HUES64 (cell line): ENCODE measurements around the gene CHAC2.

Experiments used
- H3K27ac ChIP-seq: 2 replicates; pipeline ENCODE4 v1.7.0; 2013; ENCODE audit warnings: low read depth, low read length, inconsistent platforms
- H3K27me3 ChIP-seq: 2 replicates; pipeline ENCODE4 v1.6.1; 2013; ENCODE audit warnings: mild to moderate bottlenecking, low read length; ENCODE audit not compliant: insufficient read depth
- H3K36me3 ChIP-seq: 2 replicates; pipeline ENCODE4 v1.6.1; 2013; ENCODE audit warnings: mild to moderate bottlenecking, low read length; ENCODE audit not compliant: insufficient read depth
- H3K4me1 ChIP-seq: 2 replicates; pipeline ENCODE4 v1.6.1; 2013; ENCODE audit warnings: mild to moderate bottlenecking, low read length, moderate library complexity; ENCODE audit not compliant: insufficient read depth
- H3K4me3 ChIP-seq: 2 replicates; pipeline ENCODE4 v1.5.1; 2013; ENCODE audit warnings: mild to moderate bottlenecking, low read length, moderate library complexity
- H3K9ac ChIP-seq: 2 replicates; pipeline ENCODE4 v1.6.1; 2013; ENCODE audit warnings: mild to moderate bottlenecking, low read depth, low read length
- H3K9me3 ChIP-seq: 2 replicates; pipeline ENCODE4 v1.6.1; 2013; ENCODE audit warnings: low read depth, low read length; ENCODE audit not compliant: insufficient read depth
- WGBS: fragments of 150-250, 120-280 bp; methylation state at CpG from one replicate; pipeline ENCODE4 v1.1.7; 2013; ENCODE audit warnings: missing lambda C conversion rate; 5-methylcytosine and 5-hydroxymethylcytosine counted together

CHAC2 gene

GRCh38 chr2:53777134-53777533 lies 9.5 kb downstream of the CHAC2 start:
- H3K4me3 ChIP-seq: no peak overlapping the region
- peaks cover 65% of the 10 kb centered on the region for H3K36me3 ChIP-seq
- H3K9ac ChIP-seq: no peak overlapping the region
- 88% methylated on average over 1 of the region's 1 CpG for WGBS
- H3K4me1 ChIP-seq: peaks cover under 1% of the 10 kb centered on the region; the same call in 1 of the 2 replicates
- no peaks in the 10 kb centered on the region for H3K27me3 ChIP-seq
- no peak overlapping the region for H3K27ac ChIP-seq
- H3K9me3 ChIP-seq: no peaks in the 10 kb centered on the region

- no peak overlapping the region for H3K9ac ChIP-seq
- H3K4me3 ChIP-seq: no peak overlapping the region
- H3K4me1 ChIP-seq: peaks cover 14% of the 10 kb centered on the region; the same call in 1 of the 2 replicates
- no peak overlapping the region for H3K27ac ChIP-seq
- no peaks in the 10 kb centered on the region for H3K9me3 ChIP-seq
- WGBS: 91% methylated on average over 4 of the region's 5 CpGs
- peaks cover 61% of the 10 kb centered on the region for H3K36me3 ChIP-seq
- no peaks in the 10 kb centered on the region for H3K27me3 ChIP-seq
Observed at GRCh38 chr2:53778536-53779162, 11.0 kb downstream of the CHAC2 start.

GRCh38 chr2:53780056-53780455 lies 12.5 kb downstream of the CHAC2 start:
- Histone ChIP-seq H3K27me3 (no peaks in the 10 kb centered on the region), H3K9ac (no peak overlapping the region), H3K4me3 (no peak overlapping the region), H3K36me3 (peaks cover 48% of the 10 kb centered on the region), H3K4me1 (peaks cover 25% of the 10 kb centered on the region), H3K9me3 (no peaks in the 10 kb centered on the region), H3K27ac (no peak overlapping the region)
- 93% methylated on average over 3 of the region's 4 CpGs for WGBS

GRCh38 chr2:53782676-53783075 lies 15.1 kb downstream of the CHAC2 start:
- no peak overlapping the region for H3K27ac ChIP-seq
- no peak overlapping the region for H3K4me3 ChIP-seq
- H3K4me1 ChIP-seq: peaks cover 31% of the 10 kb centered on the region
- H3K9ac ChIP-seq: no peak overlapping the region
- H3K9me3 ChIP-seq: no peaks in the 10 kb centered on the region
- H3K36me3 ChIP-seq: peaks cover 36% of the 10 kb centered on the region
- no peaks in the 10 kb centered on the region for H3K27me3 ChIP-seq
- 80% methylated on average over 8 of the region's 8 CpGs for WGBS

- Histone ChIP-seq H3K9me3 (no peaks in the 10 kb centered on the region), H3K4me3 (0 out of 2 replicates have a peak overlapping the region, but pooled peaks have one; percentile 31), H3K36me3 (peaks cover 26% of the 10 kb centered on the region), H3K9ac (no peak overlapping the region), H3K4me1 (peaks cover 31% of the 10 kb centered on the region), H3K27ac (no peak overlapping the region), H3K27me3 (no peaks in the 10 kb centered on the region)
Observed at GRCh38 chr2:53784436-53784835, 16.8 kb downstream of the CHAC2 start.

- peak overlapping the region; percentile 94; the same call in 1 of the 2 replicates for H3K9ac ChIP-seq
- WGBS: 86% methylated on average over 11 of the region's 11 CpGs
- H3K4me1 ChIP-seq: peaks cover 31% of the 10 kb centered on the region
Observed at GRCh38 chr2:53785366-53785765, 17.8 kb downstream of the CHAC2 start.

DNA sequence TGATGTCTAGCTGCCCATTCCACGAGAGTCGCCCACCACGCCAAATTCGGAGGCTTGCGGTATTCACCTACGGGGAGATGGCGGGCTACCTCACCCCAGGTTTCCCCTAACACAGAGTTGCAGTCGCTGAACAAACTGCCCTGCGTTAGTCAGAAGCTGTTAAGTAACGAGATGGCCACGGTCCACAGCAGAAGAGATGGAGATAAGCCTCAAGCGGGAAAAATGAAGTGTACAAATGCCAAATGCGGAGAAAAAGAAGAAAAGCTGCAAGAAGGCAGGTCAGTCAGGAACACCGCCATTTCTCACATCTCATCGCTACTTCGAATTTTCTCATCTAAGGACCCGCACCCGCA lies 18.7 kb downstream of the CHAC2 start:
- H3K27me3 ChIP-seq: no peaks in the 10 kb centered on the region
- H3K4me3 ChIP-seq: peak overlapping the region; percentile 75
- H3K36me3 ChIP-seq: peaks cover 10% of the 10 kb centered on the region
- WGBS: 0% methylated on average over 18 of the region's 18 CpGs
- H3K9ac ChIP-seq: peak overlapping the region; percentile 94
- peaks cover 31% of the 10 kb centered on the region for H3K4me1 ChIP-seq
- H3K27ac ChIP-seq: peak overlapping the region; percentile 91
- no peaks in the 10 kb centered on the region for H3K9me3 ChIP-seq

More at GRCh38 chr2:53785366-53785765, 17.8 kb downstream of the CHAC2 start:
- H3K27ac ChIP-seq: no peak overlapping the region
- H3K27me3 ChIP-seq: no peaks in the 10 kb centered on the region
- H3K4me3 ChIP-seq: peak overlapping the region; percentile 75
- H3K9me3 ChIP-seq: no peaks in the 10 kb centered on the region
- peaks cover 20% of the 10 kb centered on the region for H3K36me3 ChIP-seq

DNA sequence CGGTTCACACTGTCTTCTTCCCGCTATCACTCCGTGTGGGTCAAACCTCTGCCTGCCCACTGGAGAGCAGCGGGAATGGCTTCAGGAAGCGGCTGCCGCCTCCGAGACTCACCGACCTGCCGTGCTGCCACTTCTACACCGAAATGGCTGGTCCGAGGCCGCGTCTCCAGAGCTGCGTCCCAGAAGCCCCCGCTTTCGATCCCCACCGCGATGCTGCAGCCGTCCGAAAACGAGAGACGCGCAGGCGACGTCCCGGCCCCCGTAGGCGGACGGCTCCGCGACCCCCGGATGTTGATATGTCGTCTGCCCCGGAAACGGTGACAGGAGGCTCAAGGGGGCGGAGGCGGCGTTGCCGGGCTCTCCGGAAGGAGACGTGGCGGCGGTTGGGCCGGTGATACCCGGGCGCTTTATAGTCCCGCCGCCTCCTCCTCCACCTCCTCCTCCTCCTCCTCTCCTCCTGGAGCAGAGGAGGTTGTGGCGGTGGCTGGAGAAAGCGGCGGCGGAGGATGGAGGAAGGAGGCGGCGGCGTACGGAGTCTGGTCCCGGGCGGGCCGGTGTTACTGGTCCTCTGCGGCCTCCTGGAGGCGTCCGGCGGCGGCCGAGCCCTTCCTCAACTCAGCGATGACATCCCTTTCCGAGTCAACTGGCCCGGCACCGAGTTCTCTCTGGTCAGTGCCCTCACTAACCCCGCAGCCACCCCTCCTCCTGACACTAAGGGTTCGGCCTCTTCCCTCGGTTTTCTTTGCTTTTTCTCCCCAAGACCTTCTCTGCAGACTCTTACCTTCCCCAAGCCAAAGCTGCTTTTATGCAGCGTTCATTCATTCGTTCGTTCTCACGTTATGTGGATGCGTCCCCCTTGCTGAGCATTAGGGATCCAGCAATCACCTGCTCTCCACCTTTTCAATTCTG lies 19.4 kb downstream of the CHAC2 start, which contains the start of the genes ASB3 and ERLEC1:
Gene ASB3 (minus strand): TSS at position 249 of the 909 bp plus-strand sequence. CDS start 21,381 bp downstream, outside the sequence.
Gene ERLEC1 (plus strand): TSS at position 340 of the 909 bp plus-strand sequence. CDS start 167 bp downstream, at position 507.
- Histone ChIP-seq H3K4me3 (peak within 1 kb of the TSS; percentile 75), H3K4me1 (peaks cover 31% of the 10 kb centered on the region), H3K9ac (peak within 1 kb of the TSS; percentile 94), H3K27ac (peak within 1 kb of the TSS; percentile 91), H3K27me3 (no peaks in the 10 kb centered on the region), H3K9me3 (no peaks in the 10 kb centered on the region), H3K36me3 (peaks cover 5% of the 10 kb centered on the region; the same call in 1 of the 2 replicates)
- WGBS: under 1% methylated on average over 73 of the region's 77 CpGs

GRCh38 chr2:53787614-53788289 lies 20.1 kb downstream of the CHAC2 start:
- peak overlapping the region; percentile 94 for H3K9ac ChIP-seq
- 10% methylated on average over 16 of the region's 17 CpGs for WGBS
- H3K27ac ChIP-seq: no peak overlapping the region
- no peaks in the 10 kb centered on the region for H3K9me3 ChIP-seq
- no peaks in the 10 kb centered on the region for H3K27me3 ChIP-seq
- H3K36me3 ChIP-seq: no peaks in the 10 kb centered on the region
- peak overlapping the region; percentile 75 for H3K4me3 ChIP-seq
- H3K4me1 ChIP-seq: peaks cover 24% of the 10 kb centered on the region

DNA sequence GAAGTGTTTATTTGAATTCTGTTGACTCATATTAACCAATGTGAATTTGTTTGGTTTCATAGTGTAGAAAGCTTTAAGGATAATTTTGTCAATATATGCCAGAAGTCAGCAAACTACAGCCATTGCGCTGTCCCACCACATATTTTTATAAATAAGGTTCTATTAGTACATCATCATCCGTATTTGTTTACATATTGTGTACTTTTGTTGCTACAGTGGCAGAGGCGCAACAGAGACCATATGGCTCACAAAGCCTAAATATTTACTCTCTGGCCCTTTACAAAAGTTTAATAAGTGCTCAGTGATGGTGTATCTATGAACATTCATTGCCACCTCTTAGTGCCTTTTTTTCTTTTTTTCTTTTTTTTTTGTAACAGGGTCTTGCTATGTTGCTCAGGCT lies 25.7 kb downstream of the CHAC2 start:
- no peak overlapping the region for H3K27ac ChIP-seq
- no peaks in the 10 kb centered on the region for H3K9me3 ChIP-seq
- no peak overlapping the region for H3K4me3 ChIP-seq
- H3K27me3 ChIP-seq: no peaks in the 10 kb centered on the region
- H3K36me3 ChIP-seq: peaks cover 36% of the 10 kb centered on the region
- no peak overlapping the region for H3K9ac ChIP-seq
- 100% methylated on average over 2 of the region's 3 CpGs for WGBS
- no peaks in the 10 kb centered on the region for H3K4me1 ChIP-seq

- no peaks in the 10 kb centered on the region for H3K9me3 ChIP-seq
Observed at GRCh38 chr2:53793821-53794220, 26.2 kb downstream of the CHAC2 start.

More at GRCh38 chr2:53793821-53794220, 26.2 kb downstream of the CHAC2 start:
- Histone ChIP-seq H3K36me3 (peaks cover 42% of the 10 kb centered on the region), H3K27ac (no peak overlapping the region), H3K4me1 (no peaks in the 10 kb centered on the region), H3K27me3 (no peaks in the 10 kb centered on the region), H3K9ac (no peak overlapping the region), H3K4me3 (no peak overlapping the region)
- WGBS: 100% methylated on average over 2 of the region's 3 CpGs
